DND-41 (cell line): ENCODE results near the gene DGKH.

Experiments
- ATAC-seq: fragments of 200-7000 bp; cut with Tn5 transposase; 3 replicates; pipeline ENCODE4 v1.9.1; 2021; ENCODE audit warnings: low read depth; ENCODE audit not compliant: insufficient read depth
- DNase-seq: peaks from one replicate; pipeline ENCODE4 v3.0.0-alpha.2; 2020
- H2AFZ ChIP-seq: 2 replicates; pipeline ENCODE4 v1.6.0; 2012; ENCODE audit warnings: low read depth, low read length
- H3K27ac ChIP-seq: 2 replicates; pipeline ENCODE4 v1.5.1; 2012; ENCODE audit warnings: low read length, inconsistent platforms
- H3K27me3 ChIP-seq: fragments of 200-600 bp; sonication (generic); 2 replicates; pipeline ENCODE4 v1.6.0; 2012; ENCODE audit warnings: low read length, mild to moderate bottlenecking, inconsistent platforms; ENCODE audit not compliant: insufficient read depth, poor library complexity
- H3K36me3 ChIP-seq: 2 replicates; pipeline ENCODE4 v1.5.1; 2012; ENCODE audit warnings: low read length, inconsistent platforms; ENCODE audit not compliant: insufficient read depth
- H3K4me1 ChIP-seq: 2 replicates; pipeline ENCODE4 v1.5.1; 2012; ENCODE audit warnings: mild to moderate bottlenecking, low read length; ENCODE audit not compliant: insufficient read depth
- H3K4me2 ChIP-seq: 2 replicates; pipeline ENCODE4 v1.6.0; 2012; ENCODE audit warnings: mild to moderate bottlenecking, moderate library complexity, low read length, inconsistent platforms; ENCODE audit not compliant: insufficient read depth
- H3K4me3 ChIP-seq, 2 experiments: fragments of 200-600 bp in 1 of 2; shearing (Covaris generic) in 1 of 2; 2 replicates each; pipeline ENCODE4 v1.5.1; 2012 to 2016; ENCODE audit warnings: inconsistent platforms in 2 of 2, low read length in 2 of 2, mild to moderate bottlenecking in 2 of 2, low read depth in 1 of 2, moderate library complexity in 1 of 2
- H3K79me2 ChIP-seq: 2 replicates; pipeline ENCODE4 v1.6.0; 2012; ENCODE audit warnings: low read length, inconsistent platforms; ENCODE audit not compliant: insufficient read depth
- H3K9ac ChIP-seq: 2 replicates; pipeline ENCODE4 v1.6.0; 2012; ENCODE audit warnings: low read depth, mild to moderate bottlenecking, inconsistent platforms, low read length, moderate library complexity
- H3K9me3 ChIP-seq: 2 replicates; pipeline ENCODE4 v1.5.1; 2012; ENCODE audit warnings: low read length, moderate library complexity, mild to moderate bottlenecking, inconsistent platforms; ENCODE audit not compliant: insufficient read depth, severe bottlenecking
- H4K20me1 ChIP-seq: 2 replicates; pipeline ENCODE4 v1.6.0; 2012; ENCODE audit warnings: low read length; ENCODE audit not compliant: insufficient read depth
- CTCF ChIP-seq: IDR thresholded peaks from 2 replicates; pipeline ENCODE4 v1.5.1; 2012; ENCODE audit warnings: borderline replicate concordance, low read length, moderate library complexity, mild to moderate bottlenecking; ENCODE audit not compliant: poor library complexity, severe bottlenecking; ENCODE audit errors: extremely low read depth
- EZH2 ChIP-seq: IDR thresholded peaks from 3 replicates; pipeline ENCODE4 v1.6.1; 2012; ENCODE audit warnings: borderline replicate concordance, low read depth, mild to moderate bottlenecking, moderate library complexity, low read length, inconsistent platforms; ENCODE audit not compliant: severe bottlenecking

Gene DGKH

DNA sequence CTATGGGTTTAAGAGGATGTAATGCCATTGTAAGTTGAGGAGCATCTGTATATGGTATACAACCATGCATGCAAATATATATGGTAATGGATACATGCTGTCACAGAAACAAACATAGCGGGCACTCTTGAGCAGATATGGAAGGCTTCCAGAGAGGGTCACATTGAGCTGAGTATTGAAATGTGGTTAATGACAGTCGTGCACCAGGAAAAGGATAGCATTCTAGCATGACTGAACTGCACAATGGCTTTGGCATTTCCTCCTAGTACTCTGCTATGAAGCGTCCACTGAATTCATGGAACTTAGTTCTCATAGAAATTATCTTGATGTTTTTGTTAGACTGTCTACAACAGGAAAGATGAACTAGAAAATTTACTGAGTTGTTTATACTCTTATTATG is 25.2 kb downstream of the DGKH start:
- Histone ChIP-seq H3K9me3 (no peaks in the 10 kb centered on the region), H3K79me2 (no peaks in the 10 kb centered on the region), H3K27me3 (no peaks in the 10 kb centered on the region), H3K4me1 (0 out of 2 replicates have a peak, but pooled peaks cover 2% of the 10 kb centered on the region), H2AFZ (no peak overlapping the region), H4K20me1 (no peaks in the 10 kb centered on the region), H3K9ac (no peak overlapping the region), H3K4me2 (no peak overlapping the region), H3K27ac (no peak overlapping the region), H3K4me3 (no peak overlapping the region), H3K36me3 (no peaks in the 10 kb centered on the region)
- ATAC-seq (no peak), DNase-seq (no peak)
- TF ChIP-seq CTCF (no peak), EZH2 (no peak)

DNA sequence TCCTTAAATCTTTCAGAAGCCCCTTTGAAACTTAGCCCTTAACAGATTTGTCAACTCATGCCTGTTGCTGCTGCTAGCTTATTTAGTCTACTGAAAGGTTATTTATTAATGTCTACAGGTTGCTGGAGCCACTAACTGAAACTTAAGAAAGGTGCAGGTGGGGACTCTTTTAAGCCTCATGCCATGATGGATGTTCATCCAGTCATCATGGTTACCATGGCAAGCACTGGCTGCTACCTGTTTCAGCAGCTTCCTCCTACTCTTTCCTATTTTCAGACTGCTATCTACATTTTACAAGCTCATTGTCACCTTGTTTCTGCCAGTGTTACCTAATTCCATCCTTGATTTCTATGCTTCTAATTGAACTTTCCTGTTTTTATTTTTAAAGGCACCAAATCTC is 27.1 kb downstream of the DGKH start:
- Histone ChIP-seq H3K79me2 (no peaks in the 10 kb centered on the region), H3K9me3 (no peaks in the 10 kb centered on the region), H4K20me1 (no peaks in the 10 kb centered on the region), H3K4me2 (no peak overlapping the region), H3K36me3 (no peaks in the 10 kb centered on the region), H3K9ac (no peak overlapping the region), H3K27me3 (no peaks in the 10 kb centered on the region), H3K27ac (no peak overlapping the region), H3K4me1 (0 out of 2 replicates have a peak, but pooled peaks cover 2% of the 10 kb centered on the region), H3K4me3 (no peak overlapping the region), H2AFZ (no peak overlapping the region)
- TF ChIP-seq CTCF: no peak
- TF ChIP-seq EZH2: no peak
- ATAC-seq: no peak
- DNase-seq: no peak

GRCh38 chr13:42076309-42076713 is 27.9 kb downstream of the DGKH start:
- ATAC-seq: no peak
- H3K27me3 ChIP-seq: no peaks in the 10 kb centered on the region
- H4K20me1 ChIP-seq: no peaks in the 10 kb centered on the region
- DNase-seq: no peak
- H3K79me2 ChIP-seq: no peaks in the 10 kb centered on the region
- H3K4me1 ChIP-seq: 0 out of 2 replicates have a peak, but pooled peaks cover 2% of the 10 kb centered on the region
- H3K4me2 ChIP-seq: no peak overlapping the region
- H2AFZ ChIP-seq: no peak overlapping the region
- TF ChIP-seq EZH2 (no peak), CTCF (no peak)
- no peak overlapping the region for H3K9ac ChIP-seq
- no peak overlapping the region for H3K27ac ChIP-seq
- H3K4me3 ChIP-seq: no peak overlapping the region
- H3K9me3 ChIP-seq: no peaks in the 10 kb centered on the region
- no peaks in the 10 kb centered on the region for H3K36me3 ChIP-seq

GRCh38 chr13:42078128-42078808 is 29.8 kb downstream of the DGKH start:
- no peaks in the 10 kb centered on the region for H3K27me3 ChIP-seq
- ATAC-seq (no peak), DNase-seq (no peak)
- no peaks in the 10 kb centered on the region for H3K9me3 ChIP-seq
- no peaks in the 10 kb centered on the region for H3K79me2 ChIP-seq
- TF ChIP-seq EZH2 (no peak), CTCF (no peak)
- no peak overlapping the region for H3K27ac ChIP-seq
- no peaks in the 10 kb centered on the region for H3K4me1 ChIP-seq
- H3K36me3 ChIP-seq: no peaks in the 10 kb centered on the region; the same call in 1 of the 2 replicates
- H3K4me3 ChIP-seq: no peak overlapping the region
- H2AFZ ChIP-seq: no peak overlapping the region
- H3K4me2 ChIP-seq: no peak overlapping the region
- H4K20me1 ChIP-seq: no peaks in the 10 kb centered on the region
- no peak overlapping the region for H3K9ac ChIP-seq
